Measurements from ENCODE around the gene DOK6.
"Not testable (repeated sequence)": the region's sequence is repeated elsewhere in the genome, so short reads cannot be mapped to it uniquely, and the experiment has no call there.

DOK6 gene

GRCh38 chr18:69876490-69876889 lies 475.8 kb downstream of the DOK6 start:
- Histone ChIP-seq H3K27ac (ENCODE audit: low read depth, low read length, severe bottlenecking) (no peak overlapping the region), H3K4me1 (ENCODE audit: control insufficient read depth, insufficient read depth, low read length, poor library complexity, severe bottlenecking) (no peaks in the 10 kb centered on the region), H3K9me3 (ENCODE audit: control insufficient read depth, low read length) (no peaks in the 10 kb centered on the region), H3K4me3 (ENCODE audit: extremely low read depth, insufficient read depth, low read length, poor library complexity, severe bottlenecking) (no peak overlapping the region), H3K36me3 (ENCODE audit: control insufficient read depth, insufficient read depth, low read length) (no peaks in the 10 kb centered on the region)
- 80 to 100% methylated on average over 1 of the region's 3 CpGs for WGBS, 2 experiments (ENCODE audit: insufficient coverage in 2 of 2)

- H3K27ac ChIP-seq (ENCODE audit: low read depth, low read length, severe bottlenecking) = no peak overlapping the region
- no peaks in the 10 kb centered on the region for H3K9me3 ChIP-seq (ENCODE audit: control insufficient read depth, low read length)
- 100% methylated on average over 2 of the region's 6 CpGs; no CpG with 5 or more reads in 1 of the 2 experiments for WGBS, 2 experiments (ENCODE audit: insufficient coverage in 2 of 2)
- H3K4me1 ChIP-seq (ENCODE audit: control insufficient read depth, insufficient read depth, low read length, poor library complexity, severe bottlenecking) = no peaks in the 10 kb centered on the region
- no peak overlapping the region for H3K4me3 ChIP-seq (ENCODE audit: extremely low read depth, insufficient read depth, low read length, poor library complexity, severe bottlenecking)
- no peaks in the 10 kb centered on the region for H3K36me3 ChIP-seq (ENCODE audit: control insufficient read depth, insufficient read depth, low read length)
These were observed 477.7 kb downstream of the DOK6 start for GRCh38 chr18:69878213-69878933.

- not testable (repeated sequence) for H3K4me3 ChIP-seq (ENCODE audit: extremely low read depth, insufficient read depth, low read length, poor library complexity, severe bottlenecking); H3K27ac ChIP-seq (ENCODE audit: low read depth, low read length, severe bottlenecking); H3K36me3 ChIP-seq (ENCODE audit: control insufficient read depth, insufficient read depth, low read length); H3K4me1 ChIP-seq (ENCODE audit: control insufficient read depth, insufficient read depth, low read length, poor library complexity, severe bottlenecking); H3K9me3 ChIP-seq (ENCODE audit: control insufficient read depth, low read length)
- 60% methylated on average over 2 of the region's 3 CpGs; no CpG with 5 or more reads in 1 of the 2 experiments for WGBS, 2 experiments (ENCODE audit: insufficient coverage in 2 of 2)
These were observed 478.4 kb downstream of the DOK6 start for GRCh38 chr18:69879051-69879450.

- Histone ChIP-seq H3K4me1 (ENCODE audit: control insufficient read depth, insufficient read depth, low read length, poor library complexity, severe bottlenecking) (no peaks in the 10 kb centered on the region), H3K9me3 (ENCODE audit: control insufficient read depth, low read length) (no peaks in the 10 kb centered on the region), H3K4me3 (ENCODE audit: extremely low read depth, insufficient read depth, low read length, poor library complexity, severe bottlenecking) (no peak overlapping the region), H3K27ac (ENCODE audit: low read depth, low read length, severe bottlenecking) (no peak overlapping the region), H3K36me3 (ENCODE audit: control insufficient read depth, insufficient read depth, low read length) (no peaks in the 10 kb centered on the region)
- 93 to 100% methylated on average over 2 of the region's 3 CpGs for WGBS, 2 experiments (ENCODE audit: insufficient coverage in 2 of 2)
These were observed 479.4 kb downstream of the DOK6 start for GRCh38 chr18:69880083-69880482.

- no peak overlapping the region for H3K27ac ChIP-seq (ENCODE audit: low read depth, low read length, severe bottlenecking)
- no CpG with 5 or more reads among the region's 6 CpGs for WGBS, 2 experiments (ENCODE audit: insufficient coverage in 2 of 2)
- H3K4me3 ChIP-seq (ENCODE audit: extremely low read depth, insufficient read depth, low read length, poor library complexity, severe bottlenecking) = no peak overlapping the region
- no peaks in the 10 kb centered on the region for H3K4me1 ChIP-seq (ENCODE audit: control insufficient read depth, insufficient read depth, low read length, poor library complexity, severe bottlenecking)
- H3K36me3 ChIP-seq (ENCODE audit: control insufficient read depth, insufficient read depth, low read length) = no peaks in the 10 kb centered on the region
- H3K9me3 ChIP-seq (ENCODE audit: control insufficient read depth, low read length) = no peaks in the 10 kb centered on the region
These were observed 482.4 kb downstream of the DOK6 start for GRCh38 chr18:69882965-69883668.

- Histone ChIP-seq H3K27ac (ENCODE audit: low read depth, low read length, severe bottlenecking) (no peak overlapping the region), H3K36me3 (ENCODE audit: control insufficient read depth, insufficient read depth, low read length) (no peaks in the 10 kb centered on the region), H3K4me3 (ENCODE audit: extremely low read depth, insufficient read depth, low read length, poor library complexity, severe bottlenecking) (no peak overlapping the region), H3K9me3 (ENCODE audit: control insufficient read depth, low read length) (no peaks in the 10 kb centered on the region), H3K4me1 (ENCODE audit: control insufficient read depth, insufficient read depth, low read length, poor library complexity, severe bottlenecking) (no peaks in the 10 kb centered on the region)
- WGBS, 2 experiments (ENCODE audit: insufficient coverage in 2 of 2) = 83 to 89% methylated on average over 1 of the region's 3 CpGs
These were observed 483.1 kb downstream of the DOK6 start for GRCh38 chr18:69883781-69884180.

- 89 to 93% methylated on average over 3 to 4 of the region's 4 CpGs for WGBS, 2 experiments (ENCODE audit: insufficient coverage in 2 of 2)
- Histone ChIP-seq H3K4me3 (ENCODE audit: extremely low read depth, insufficient read depth, low read length, poor library complexity, severe bottlenecking) (no peak overlapping the region), H3K36me3 (ENCODE audit: control insufficient read depth, insufficient read depth, low read length) (no peaks in the 10 kb centered on the region), H3K9me3 (ENCODE audit: control insufficient read depth, low read length) (no peaks in the 10 kb centered on the region), H3K4me1 (ENCODE audit: control insufficient read depth, insufficient read depth, low read length, poor library complexity, severe bottlenecking) (no peaks in the 10 kb centered on the region), H3K27ac (ENCODE audit: low read depth, low read length, severe bottlenecking) (no peak overlapping the region)
These were observed 484.7 kb downstream of the DOK6 start for GRCh38 chr18:69885355-69885754.

- no peak overlapping the region for H3K4me3 ChIP-seq (ENCODE audit: extremely low read depth, insufficient read depth, low read length, poor library complexity, severe bottlenecking)
- H3K4me1 ChIP-seq (ENCODE audit: control insufficient read depth, insufficient read depth, low read length, poor library complexity, severe bottlenecking) = no peaks in the 10 kb centered on the region
These were observed 485.3 kb downstream of the DOK6 start for GRCh38 chr18:69885841-69886531.

GRCh38 chr18:69887256-69887655 lies 486.6 kb downstream of the DOK6 start:
- 85 to 92% methylated on average over 2 of the region's 2 CpGs for WGBS, 2 experiments (ENCODE audit: insufficient coverage in 2 of 2)
- Histone ChIP-seq H3K27ac (ENCODE audit: low read depth, low read length, severe bottlenecking) (no peak overlapping the region), H3K9me3 (ENCODE audit: control insufficient read depth, low read length) (no peaks in the 10 kb centered on the region)

More at GRCh38 chr18:69885841-69886531, 485.3 kb downstream of the DOK6 start:
- Histone ChIP-seq H3K27ac (ENCODE audit: low read depth, low read length, severe bottlenecking) (no peak overlapping the region), H3K36me3 (ENCODE audit: control insufficient read depth, insufficient read depth, low read length) (no peaks in the 10 kb centered on the region), H3K9me3 (ENCODE audit: control insufficient read depth, low read length) (no peaks in the 10 kb centered on the region)
- 92 to 96% methylated on average over 12 to 16 of the region's 20 CpGs for WGBS, 2 experiments (ENCODE audit: insufficient coverage in 2 of 2)

GRCh38 chr18:69889009-69889408 lies 488.3 kb downstream of the DOK6 start:
- H3K36me3 ChIP-seq (ENCODE audit: control insufficient read depth, insufficient read depth, low read length) = no peaks in the 10 kb centered on the region
- no peak overlapping the region for H3K4me3 ChIP-seq (ENCODE audit: extremely low read depth, insufficient read depth, low read length, poor library complexity, severe bottlenecking)
- no peaks in the 10 kb centered on the region for H3K9me3 ChIP-seq (ENCODE audit: control insufficient read depth, low read length)
- WGBS, 2 experiments (ENCODE audit: insufficient coverage in 2 of 2) = 100% methylated on average over 1 of the region's 4 CpGs
- H3K27ac ChIP-seq (ENCODE audit: low read depth, low read length, severe bottlenecking) = no peak overlapping the region
- H3K4me1 ChIP-seq (ENCODE audit: control insufficient read depth, insufficient read depth, low read length, poor library complexity, severe bottlenecking) = no peaks in the 10 kb centered on the region

More at GRCh38 chr18:69887256-69887655, 486.6 kb downstream of the DOK6 start:
- no peak overlapping the region for H3K4me3 ChIP-seq (ENCODE audit: extremely low read depth, insufficient read depth, low read length, poor library complexity, severe bottlenecking)
- no peaks in the 10 kb centered on the region for H3K4me1 ChIP-seq (ENCODE audit: control insufficient read depth, insufficient read depth, low read length, poor library complexity, severe bottlenecking)
- H3K36me3 ChIP-seq (ENCODE audit: control insufficient read depth, insufficient read depth, low read length) = no peaks in the 10 kb centered on the region

All from mesodermal cell (in vitro differentiated cells).